Activated B cell treated with CpG ODN at 0.5 μM for 24 hours (primary cell): ENCODE data around the gene YARS1. TPM values are rescaled to one million over a fixed set of nuclear protein-coding genes. Genes with fewer than 3 reads are reported as not detected.

Experiments
- ATAC-seq: fragments of 200-7000 bp; cut with Tn5 transposase; one replicate; pipeline ENCODE4 v1.10.0; 2021; ENCODE audit warnings: low read depth, mild to moderate bottlenecking, moderate library complexity
- CTCF ChIA-PET: fragments of 350-600 bp; sonication (Branson Sonifier 250); formaldehyde crosslinking; loops from one replicate; lab custom pipeline; 2021; ENCODE audit warnings: antibody characterized with exemption; lab: Charles Lee
- POLR2A ChIA-PET: fragments of 350-600 bp; sonication (Branson Sonifier 250); formaldehyde crosslinking; loops from one replicate; lab custom pipeline; 2021; ENCODE audit warnings: antibody characterized with exemption; lab: Charles Lee
- DNase-seq: peaks from one replicate; pipeline ENCODE4 v3.0.0; 2022
- H3K27ac Mint-ChIP-seq: one replicate; pipeline ENCODE4 v1.8.0; 2020; ENCODE audit warnings: mixed read lengths
- H3K27me3 Mint-ChIP-seq: one replicate; pipeline ENCODE4 v1.8.0; 2021; ENCODE audit warnings: mixed read lengths
- H3K36me3 Mint-ChIP-seq: one replicate; pipeline ENCODE4 v1.8.0; 2021; ENCODE audit warnings: low read depth, mixed read lengths
- H3K4me1 Mint-ChIP-seq: one replicate; pipeline ENCODE4 v1.8.0; 2021; ENCODE audit warnings: mixed read lengths
- H3K4me3 Mint-ChIP-seq: one replicate; pipeline ENCODE4 v1.8.0; 2020; ENCODE audit warnings: mild to moderate bottlenecking, mixed read lengths
- H3K9me3 Mint-ChIP-seq: one replicate; pipeline ENCODE4 v1.8.0; 2020; ENCODE audit warnings: mixed read lengths
- intact Hi-C: fragments of 100-400 bp; cut with micrococcal nuclease; formaldehyde crosslinking; loops from one replicate; pipeline ENCODE4 v1.15.1; 2024
- total RNA-seq: library from RNA; stranded (reverse); gene quantifications from 2 replicates; pipeline ENCODE4 v1.2.3, GENCODE V29; 2022
- TF ChIP-seq, protein P1 (sequence below): fragments of 200-600 bp; IDR thresholded peaks from one replicate; pipeline ENCODE4 v1.8.0; 2022; ENCODE audit warnings: antibody characterized with exemption, mild to moderate bottlenecking

Gene YARS1
- total RNA-seq, 1 donor from 2014 or later: 232 TPM

DNA sequence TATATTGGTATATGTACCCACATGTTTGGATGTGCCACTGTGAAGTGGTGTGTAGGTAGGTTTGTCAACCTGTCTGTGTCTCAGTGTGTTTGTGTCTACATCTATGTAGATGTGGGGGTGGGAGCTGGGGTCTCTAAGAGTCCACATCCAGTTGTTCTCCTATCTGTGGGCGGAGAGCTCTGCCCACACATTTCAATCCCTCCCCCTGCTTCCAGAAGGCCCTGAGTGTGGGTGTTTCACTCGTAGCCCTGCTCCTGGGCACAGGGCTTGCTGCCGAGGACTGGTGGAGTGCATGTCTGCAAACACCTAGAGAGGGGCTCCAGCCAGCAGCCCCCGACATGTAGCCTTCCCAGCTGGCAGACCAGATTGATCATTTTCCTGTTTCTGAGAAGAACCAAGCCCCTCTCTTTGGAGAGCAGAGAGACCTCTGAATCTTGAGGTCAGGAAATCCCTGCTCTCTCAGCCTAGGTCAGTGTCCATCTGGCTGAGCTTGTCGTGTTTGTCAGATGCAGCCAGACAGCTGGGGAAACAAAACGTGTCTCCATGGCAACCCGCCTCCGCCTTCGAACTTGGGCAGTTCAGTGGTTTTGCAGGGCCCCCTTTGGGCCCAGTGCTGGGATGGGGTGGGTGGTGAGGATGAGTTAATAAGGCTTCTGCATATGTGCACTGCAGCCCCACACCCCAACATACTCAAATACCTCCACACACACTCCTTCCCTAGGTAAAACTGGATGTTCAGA lies 83.4 kb downstream of the YARS1 start:
- no peak overlapping the region for H3K27ac Mint-ChIP-seq

DNA sequence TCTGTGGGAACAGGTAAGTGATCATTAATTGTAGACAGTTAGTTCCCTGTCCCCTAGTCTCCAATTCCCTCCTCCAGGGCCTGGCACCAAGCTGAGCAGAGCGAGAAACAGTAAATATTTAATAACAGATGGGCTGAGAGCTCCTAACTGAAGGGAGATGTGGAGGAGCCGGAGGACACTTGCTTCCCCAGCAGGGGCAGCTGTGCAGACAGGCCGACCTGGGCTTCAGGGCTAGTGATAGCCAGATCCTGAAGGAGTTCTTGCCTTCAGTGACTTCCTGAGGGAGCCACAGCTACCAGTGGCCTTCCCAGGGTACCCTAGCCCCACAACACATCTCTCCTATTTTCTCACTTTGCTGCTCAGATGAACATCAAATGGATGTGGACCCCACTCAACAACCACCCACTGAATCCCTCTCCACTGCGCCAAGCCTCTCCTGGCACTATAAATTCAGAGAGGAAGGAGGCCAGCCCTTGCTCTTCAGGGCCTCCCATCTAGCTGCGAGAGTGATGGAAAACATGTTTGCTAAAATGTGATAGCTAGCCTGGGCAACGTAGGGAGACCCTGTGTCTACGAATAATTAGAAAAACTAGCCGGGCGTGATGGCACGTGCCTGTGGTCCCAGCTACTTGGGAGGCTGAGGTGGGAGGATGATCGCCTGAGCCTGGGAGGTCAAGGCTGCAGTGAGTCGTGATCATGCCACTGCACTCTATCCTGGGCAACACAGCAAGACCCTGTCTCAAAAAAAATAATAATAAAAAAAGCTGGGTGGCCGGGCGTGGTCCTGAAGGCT lies 87.7 kb downstream of the YARS1 start:
- no peak for ATAC-seq
- TF ChIP-seq, protein P1, sequence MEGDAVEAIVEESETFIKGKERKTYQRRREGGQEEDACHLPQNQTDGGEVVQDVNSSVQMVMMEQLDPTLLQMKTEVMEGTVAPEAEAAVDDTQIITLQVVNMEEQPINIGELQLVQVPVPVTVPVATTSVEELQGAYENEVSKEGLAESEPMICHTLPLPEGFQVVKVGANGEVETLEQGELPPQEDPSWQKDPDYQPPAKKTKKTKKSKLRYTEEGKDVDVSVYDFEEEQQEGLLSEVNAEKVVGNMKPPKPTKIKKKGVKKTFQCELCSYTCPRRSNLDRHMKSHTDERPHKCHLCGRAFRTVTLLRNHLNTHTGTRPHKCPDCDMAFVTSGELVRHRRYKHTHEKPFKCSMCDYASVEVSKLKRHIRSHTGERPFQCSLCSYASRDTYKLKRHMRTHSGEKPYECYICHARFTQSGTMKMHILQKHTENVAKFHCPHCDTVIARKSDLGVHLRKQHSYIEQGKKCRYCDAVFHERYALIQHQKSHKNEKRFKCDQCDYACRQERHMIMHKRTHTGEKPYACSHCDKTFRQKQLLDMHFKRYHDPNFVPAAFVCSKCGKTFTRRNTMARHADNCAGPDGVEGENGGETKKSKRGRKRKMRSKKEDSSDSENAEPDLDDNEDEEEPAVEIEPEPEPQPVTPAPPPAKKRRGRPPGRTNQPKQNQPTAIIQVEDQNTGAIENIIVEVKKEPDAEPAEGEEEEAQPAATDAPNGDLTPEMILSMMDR: no peak
- Mint-ChIP-seq H3K27ac (no peak overlapping the region), H3K27me3 (peaks cover 13% of the 10 kb centered on the region), H3K4me3 (no peak overlapping the region), H3K4me1 (no peaks in the 10 kb centered on the region), H3K9me3 (no peaks in the 10 kb centered on the region), H3K36me3 (no peaks in the 10 kb centered on the region)
- no peak for DNase-seq
- intact Hi-C loops: no loop called here
- ChIA-PET POLR2A (no interaction called here), CTCF (interaction anchor here (1.5 kb wide), 1 partner anchor 44 kb away, joined by 3 read pairs; no protein-coding TSS in a partner anchor)

More for the DNA sequence above, 83.4 kb downstream of the YARS1 start:
- intact Hi-C loops: no loop called here
- DNase-seq (no peak), ATAC-seq (no peak)
- H3K36me3 Mint-ChIP-seq: no peaks in the 10 kb centered on the region
- peaks cover 8% of the 10 kb centered on the region for H3K27me3 Mint-ChIP-seq
- ChIA-PET POLR2A (no interaction called here), CTCF (interaction anchor here (0.6 kb wide), 1 partner anchor 139 kb away, joined by 3 read pairs; no protein-coding TSS in a partner anchor)
- H3K4me1 Mint-ChIP-seq: no peaks in the 10 kb centered on the region
- H3K4me3 Mint-ChIP-seq: no peak overlapping the region
- H3K9me3 Mint-ChIP-seq: no peaks in the 10 kb centered on the region
- TF ChIP-seq, protein P1: no peak

DNA sequence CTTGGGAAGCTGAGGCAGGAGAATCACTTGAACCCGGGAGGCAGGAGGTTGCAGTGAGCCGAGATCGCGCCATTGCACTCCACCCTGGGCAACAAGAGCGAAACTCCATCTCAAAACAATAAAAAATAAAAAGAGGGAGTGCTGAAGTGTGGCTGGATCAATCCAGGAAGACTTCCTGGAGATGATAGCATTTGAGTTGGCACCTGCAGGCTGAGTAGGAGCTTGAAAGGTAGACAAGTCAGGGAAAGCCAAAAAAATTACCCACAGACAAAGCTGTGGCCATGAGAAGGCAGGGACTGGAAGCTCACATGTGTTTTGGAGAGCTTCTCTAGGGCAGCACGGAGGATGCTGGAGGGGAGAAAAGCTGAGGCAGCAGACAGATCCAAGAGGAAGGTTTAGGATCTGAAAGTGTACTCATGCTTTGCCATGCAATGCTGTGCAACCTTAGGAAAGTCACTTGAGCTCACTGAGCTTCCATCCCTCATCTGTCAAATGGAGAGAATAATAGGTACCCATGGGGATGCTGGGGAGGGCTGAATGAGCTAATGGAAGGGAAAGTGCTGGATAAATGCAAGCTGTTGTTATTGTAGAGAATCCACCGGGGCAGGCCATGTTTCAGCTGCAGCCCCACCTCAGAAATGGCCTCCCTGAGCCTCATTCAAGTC lies 88.6 kb downstream of the YARS1 start:
- no peak overlapping the region for H3K4me3 Mint-ChIP-seq
- no peak overlapping the region for H3K27ac Mint-ChIP-seq
- DNase-seq (no peak), ATAC-seq (no peak)
- TF ChIP-seq, protein P1: no peak
- intact Hi-C loops: no loop called here
- POLR2A ChIA-PET: no interaction called here
- no peaks in the 10 kb centered on the region for H3K4me1 Mint-ChIP-seq
- CTCF ChIA-PET: interaction anchor here (1.5 kb wide), 1 partner anchor 44 kb away, joined by 3 read pairs; no protein-coding TSS in a partner anchor
- peaks cover 13% of the 10 kb centered on the region for H3K27me3 Mint-ChIP-seq
- no peaks in the 10 kb centered on the region for H3K9me3 Mint-ChIP-seq
- H3K36me3 Mint-ChIP-seq: no peaks in the 10 kb centered on the region

DNA sequence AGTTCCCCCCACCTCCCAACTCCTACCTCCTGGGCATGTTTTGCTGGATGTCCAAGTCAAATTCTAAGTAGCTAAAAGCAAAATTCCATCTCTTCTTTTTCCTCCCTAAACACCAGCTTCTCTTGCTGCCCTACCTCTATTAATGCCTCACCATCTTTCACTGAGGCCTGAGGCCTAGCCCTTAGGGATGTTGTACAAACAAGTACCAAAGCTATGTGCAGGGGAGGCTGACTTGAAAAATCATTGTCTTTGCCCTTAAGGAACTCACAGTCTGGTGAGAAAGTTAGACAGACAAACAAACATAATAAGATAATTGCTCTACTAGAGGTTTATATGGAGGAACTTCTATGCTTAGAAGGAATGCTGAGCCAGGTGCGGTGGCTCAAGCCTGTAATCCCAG lies 89.3 kb downstream of the YARS1 start:
- no peaks in the 10 kb centered on the region for H3K36me3 Mint-ChIP-seq
- H3K4me1 Mint-ChIP-seq: no peaks in the 10 kb centered on the region
- CTCF ChIA-PET: interaction anchor here (1.5 kb wide), 1 partner anchor 45 kb away, joined by 3 read pairs; no protein-coding TSS in a partner anchor
- no peak overlapping the region for H3K27ac Mint-ChIP-seq
- intact Hi-C loops: no loop called here
- POLR2A ChIA-PET: no interaction called here
- DNase-seq (no peak), ATAC-seq (no peak)
- no peak overlapping the region for H3K4me3 Mint-ChIP-seq
- H3K9me3 Mint-ChIP-seq: no peaks in the 10 kb centered on the region
- peaks cover 12% of the 10 kb centered on the region for H3K27me3 Mint-ChIP-seq
- TF ChIP-seq, protein P1: no peak
